Karpas-422 (cell line): ENCODE results near the gene LRRIQ1. TPM values are rescaled to one million over a fixed set of nuclear protein-coding genes. Genes with fewer than 3 reads are reported as not detected.
"Not testable (repeated sequence)": the region's sequence is repeated elsewhere in the genome, so short reads cannot be mapped to it uniquely, and the experiment has no call there.

Experiments used
- DNase-seq: peaks from one replicate; pipeline ENCODE4 v3.0.0-alpha.2; 2015
- H2AFZ ChIP-seq: fragments of 200-600 bp; sonication (generic); 2 replicates; pipeline ENCODE4 v1.6.1; 2014; ENCODE audit warnings: antibody characterized with exemption, low read length, mixed read lengths
- H3K27ac ChIP-seq: fragments of 200-600 bp; sonication (generic); 2 replicates; pipeline ENCODE4 v1.5.1; 2014; ENCODE audit warnings: mild to moderate bottlenecking, low read length, moderate library complexity
- H3K27me3 ChIP-seq: fragments of 200-600 bp; sonication (generic); 2 replicates; pipeline ENCODE4 v1.6.1; 2014; ENCODE audit warnings: low read length, mixed read lengths
- H3K36me3 ChIP-seq: fragments of 200-600 bp; sonication (generic); 2 replicates; pipeline ENCODE4 v1.6.1; 2014; ENCODE audit warnings: low read length, mixed read lengths; ENCODE audit not compliant: insufficient read depth
- H3K4me1 ChIP-seq: fragments of 200-600 bp; sonication (generic); 2 replicates; pipeline ENCODE4 v1.6.1; 2014; ENCODE audit warnings: mild to moderate bottlenecking, low read length, mixed read lengths
- H3K4me2 ChIP-seq: fragments of 200-600 bp; sonication (generic); 2 replicates; pipeline ENCODE4 v1.6.1; 2014; ENCODE audit warnings: low read length, low read depth, mild to moderate bottlenecking; ENCODE audit not compliant: poor library complexity, severe bottlenecking
- H3K4me3 ChIP-seq: fragments of 200-600 bp; sonication (generic); 2 replicates; pipeline ENCODE4 v1.5.1; 2014; ENCODE audit warnings: mild to moderate bottlenecking, antibody characterized with exemption, low read length, mixed read lengths
- H3K79me2 ChIP-seq: fragments of 200-600 bp; sonication (generic); 2 replicates; pipeline ENCODE4 v1.6.1; 2014; ENCODE audit warnings: mild to moderate bottlenecking, low read length, mixed read lengths
- H3K9ac ChIP-seq: fragments of 200-600 bp; sonication (generic); 2 replicates; pipeline ENCODE4 v1.6.0; 2014; ENCODE audit warnings: low read length
- H3K9me2 ChIP-seq: fragments of 200-600 bp; sonication (generic), shearing (Covaris generic); replicated peaks from 2 replicates; pipeline ENCODE4 v1.6.0; 2014; ENCODE audit warnings: mild to moderate bottlenecking, low read length, moderate library complexity; ENCODE audit not compliant: insufficient read depth
- H3K9me3 ChIP-seq: fragments of 300-700, 200-600 bp; sonication (generic); 2 replicates; pipeline ENCODE4 v1.6.1; 2014; ENCODE audit warnings: low read length, mixed read lengths
- H4K20me1 ChIP-seq: fragments of 200-600 bp; sonication (generic); 2 replicates; pipeline ENCODE4 v1.6.1; 2014; ENCODE audit warnings: mild to moderate bottlenecking, antibody characterized with exemption, low read length, low read depth; ENCODE audit not compliant: insufficient read depth
- total RNA-seq: library from RNA; depleted of rRNA; stranded (reverse); fragments of >200 nt; shearing (Covaris generic); gene quantifications from 2 replicates; pipeline ENCODE4 v1.2.3, GENCODE V29; 2014; ENCODE audit warnings: low replicate concordance

The LRRIQ1 gene
- total RNA-seq, 1 experiment from 2014 or later, result not detected

DNA sequence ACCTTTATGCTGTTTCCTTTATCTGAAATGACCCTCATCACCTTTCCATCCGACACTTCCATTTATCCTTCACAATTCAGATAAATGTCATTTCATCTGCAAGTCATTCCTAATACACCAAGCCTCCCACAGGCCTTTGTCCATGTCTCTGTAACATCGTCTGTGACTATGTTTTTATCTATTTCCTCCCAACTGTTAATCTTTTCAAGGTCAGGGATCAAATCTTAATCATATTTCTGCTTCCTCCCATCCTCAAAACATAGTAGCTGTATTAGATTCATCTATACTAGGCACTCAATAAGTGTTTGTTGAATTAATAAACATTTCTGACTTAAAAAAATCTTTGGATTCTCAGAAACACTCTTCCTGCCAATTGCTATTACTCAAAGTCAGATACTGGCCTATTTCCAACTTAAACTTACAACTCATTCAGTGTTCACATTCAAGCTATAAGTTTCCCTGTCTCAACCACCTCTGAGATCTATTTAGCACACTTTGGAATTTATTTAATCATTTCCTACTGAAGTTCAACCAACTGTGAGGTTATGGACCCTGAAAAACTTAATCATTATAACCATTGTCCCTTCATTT lies 143.6 kb downstream of the LRRIQ1 start:
- Histone ChIP-seq H3K79me2 (no peaks in the 10 kb centered on the region), H3K9me2 (no peaks in the 10 kb centered on the region), H4K20me1 (no peaks in the 10 kb centered on the region), H3K4me3 (no peak overlapping the region), H2AFZ (no peak overlapping the region), H3K9ac (no peak overlapping the region), H3K4me1 (no peaks in the 10 kb centered on the region), H3K27ac (no peak overlapping the region), H3K36me3 (no peaks in the 10 kb centered on the region), H3K9me3 (no peaks in the 10 kb centered on the region), H3K4me2 (no peak overlapping the region), H3K27me3 (no peaks in the 10 kb centered on the region)
- no peak for DNase-seq

DNA sequence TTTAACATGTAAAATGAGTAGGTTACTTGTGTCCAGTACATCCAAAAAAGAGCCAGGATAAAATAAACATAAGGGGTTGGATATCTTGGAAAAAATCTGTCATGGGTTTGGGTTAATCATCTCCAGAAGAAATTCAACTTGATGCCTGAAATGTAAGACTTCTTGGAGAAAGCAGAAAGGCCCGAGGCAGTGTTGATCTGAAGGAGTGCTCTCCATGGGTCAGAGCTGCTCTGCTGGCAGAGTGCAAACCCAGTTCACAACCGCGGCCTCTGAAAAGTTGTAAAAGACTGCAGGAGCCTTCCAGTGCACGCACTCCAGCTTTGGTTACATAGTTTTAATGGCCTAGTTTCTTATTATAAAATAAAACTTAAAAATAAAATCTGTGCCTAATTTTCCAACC lies 146.5 kb downstream of the LRRIQ1 start:
- Histone ChIP-seq H3K27me3 (no peaks in the 10 kb centered on the region), H3K9me2 (no peaks in the 10 kb centered on the region), H3K9ac (no peak overlapping the region), H4K20me1 (no peaks in the 10 kb centered on the region), H3K4me1 (no peaks in the 10 kb centered on the region), H3K9me3 (peaks cover 2% of the 10 kb centered on the region; the same call in 1 of the 2 replicates), H3K36me3 (no peaks in the 10 kb centered on the region), H2AFZ (no peak overlapping the region), H3K4me3 (no peak overlapping the region), H3K4me2 (no peak overlapping the region), H3K79me2 (no peaks in the 10 kb centered on the region), H3K27ac (no peak overlapping the region)
- DNase-seq, result no peak

DNA sequence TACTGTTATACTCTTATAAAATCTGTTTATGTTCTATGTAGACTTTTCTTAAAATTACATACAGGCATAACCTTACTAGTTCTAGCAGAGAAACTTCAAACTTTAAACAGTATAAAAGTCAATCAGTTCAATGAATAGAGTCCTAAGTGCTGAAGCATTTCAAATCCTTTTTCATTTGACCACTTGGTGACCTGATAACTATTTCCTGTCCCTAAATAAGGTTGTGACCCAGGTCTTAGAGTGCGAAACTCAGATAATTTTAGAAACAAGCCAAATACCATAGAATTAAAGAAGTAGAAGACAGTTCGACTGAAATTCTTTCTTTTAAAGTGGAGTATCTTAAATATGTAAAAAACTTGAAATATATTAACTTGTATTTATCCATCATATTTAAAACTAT lies 147.7 kb downstream of the LRRIQ1 start:
- Histone ChIP-seq H3K9me2 (no peaks in the 10 kb centered on the region), H3K9me3 (peaks cover 2% of the 10 kb centered on the region; the same call in 1 of the 2 replicates), H3K27me3 (no peaks in the 10 kb centered on the region), H3K4me3 (no peak overlapping the region), H3K36me3 (no peaks in the 10 kb centered on the region), H3K4me2 (no peak overlapping the region), H3K4me1 (no peaks in the 10 kb centered on the region), H2AFZ (no peak overlapping the region), H3K27ac (no peak overlapping the region), H4K20me1 (no peaks in the 10 kb centered on the region), H3K79me2 (no peaks in the 10 kb centered on the region), H3K9ac (no peak overlapping the region)
- DNase-seq, result no peak

DNA sequence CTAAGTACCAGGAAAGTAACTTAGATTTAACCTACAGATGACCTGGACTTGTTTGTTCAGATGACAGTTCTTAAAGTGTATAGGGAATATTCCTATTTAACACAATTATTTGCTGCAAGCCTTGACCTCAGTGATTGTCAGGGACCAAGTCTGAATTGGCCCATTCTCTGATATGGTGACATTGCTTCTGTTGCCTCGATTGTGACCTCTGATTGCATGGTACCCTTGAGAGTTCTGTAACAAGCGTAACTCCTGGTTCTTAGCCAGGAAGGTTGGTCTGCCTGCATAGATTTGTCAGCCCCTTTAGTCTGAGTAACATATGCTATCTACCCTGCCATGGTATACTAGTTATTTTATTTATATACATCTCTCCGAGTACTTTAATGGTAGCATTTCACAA lies 150.1 kb downstream of the LRRIQ1 start:
- Histone ChIP-seq H2AFZ (no peak overlapping the region), H4K20me1 (no peaks in the 10 kb centered on the region), H3K9me3 (peaks cover 2% of the 10 kb centered on the region; the same call in 1 of the 2 replicates), H3K9me2 (no peaks in the 10 kb centered on the region), H3K4me3 (no peak overlapping the region), H3K4me1 (no peaks in the 10 kb centered on the region), H3K79me2 (no peaks in the 10 kb centered on the region), H3K27me3 (no peaks in the 10 kb centered on the region), H3K36me3 (no peaks in the 10 kb centered on the region), H3K27ac (no peak overlapping the region), H3K9ac (no peak overlapping the region), H3K4me2 (no peak overlapping the region)
- DNase-seq, result no peak

- Histone ChIP-seq H3K9me3 (peaks cover 2% of the 10 kb centered on the region; the same call in 1 of the 2 replicates), H4K20me1 (no peaks in the 10 kb centered on the region), H3K9me2 (0 out of 2 replicates have a peak, but pooled peaks cover 4% of the 10 kb centered on the region), H3K79me2 (no peaks in the 10 kb centered on the region), H3K27me3 (no peaks in the 10 kb centered on the region), H2AFZ (no peak overlapping the region), H3K4me1 (no peaks in the 10 kb centered on the region), H3K4me3 (no peak overlapping the region), H3K9ac (no peak overlapping the region), H3K36me3 (no peaks in the 10 kb centered on the region), H3K4me2 (no peak overlapping the region), H3K27ac (no peak overlapping the region)
- no peak for DNase-seq
Observed at GRCh38 chr12:85188619-85189018, 152.5 kb downstream of the LRRIQ1 start.

- Histone ChIP-seq H3K36me3 (no peaks in the 10 kb centered on the region), H3K27me3 (no peaks in the 10 kb centered on the region)
Observed at GRCh38 chr12:85190728-85191127, 154.6 kb downstream of the LRRIQ1 start.

GRCh38 chr12:85203809-85204208 lies 167.7 kb downstream of the LRRIQ1 start:
- not testable (repeated sequence) for H3K36me3 ChIP-seq, H3K4me2 ChIP-seq, H3K27ac ChIP-seq, H2AFZ ChIP-seq, DNase-seq, H3K4me1 ChIP-seq, H4K20me1 ChIP-seq, H3K27me3 ChIP-seq, H3K9ac ChIP-seq, H3K9me3 ChIP-seq, H3K9me2 ChIP-seq, H3K79me2 ChIP-seq, H3K4me3 ChIP-seq

More at GRCh38 chr12:85190728-85191127, 154.6 kb downstream of the LRRIQ1 start:
- H3K9ac ChIP-seq, result no peak overlapping the region
- H3K27ac ChIP-seq, result no peak overlapping the region
- 0 out of 2 replicates have a peak, but pooled peaks cover 4% of the 10 kb centered on the region for H3K9me2 ChIP-seq
- peaks cover 2% of the 10 kb centered on the region; the same call in 1 of the 2 replicates for H3K9me3 ChIP-seq
- no peak overlapping the region for H3K4me3 ChIP-seq
- no peaks in the 10 kb centered on the region for H3K4me1 ChIP-seq
- no peak overlapping the region for H2AFZ ChIP-seq
- no peaks in the 10 kb centered on the region for H3K79me2 ChIP-seq
- H3K4me2 ChIP-seq, result no peak overlapping the region
- H4K20me1 ChIP-seq, result no peaks in the 10 kb centered on the region
- no peak for DNase-seq

GRCh38 chr12:85206543-85206942 lies 170.4 kb downstream of the LRRIQ1 start:
- no peak overlapping the region for H2AFZ ChIP-seq
- H3K4me2 ChIP-seq, result no peak overlapping the region
- no peak for DNase-seq

More at GRCh38 chr12:85206543-85206942, 170.4 kb downstream of the LRRIQ1 start:
- H3K9ac ChIP-seq, result no peak overlapping the region
- no peaks in the 10 kb centered on the region for H3K79me2 ChIP-seq
- H3K4me1 ChIP-seq, result no peaks in the 10 kb centered on the region
- H3K9me3 ChIP-seq, result peaks cover 10% of the 10 kb centered on the region
- H3K36me3 ChIP-seq, result no peaks in the 10 kb centered on the region
- H4K20me1 ChIP-seq, result no peaks in the 10 kb centered on the region
- no peaks in the 10 kb centered on the region for H3K27me3 ChIP-seq
- H3K4me3 ChIP-seq, result no peak overlapping the region
- H3K27ac ChIP-seq, result no peak overlapping the region
- H3K9me2 ChIP-seq, result no peaks in the 10 kb centered on the region
